Retina (tissue), 1 donor: Measurements from ENCODE around the gene SDK2.

Experiments used
- DNase-seq: peaks from one replicate; pipeline ENCODE4 v3.0.0-alpha.2; 2016

Gene SDK2

GRCh38 chr17:73644145-73645049, at the start of gene SDK2:
TSS of gene SDK2 (minus strand) at chr17:73644445. CDS start at chr17:73644088, 357 bp downstream.
- DNase-seq, result peak; percentile 76

GRCh38 chr17:73693071-73693470, 48.8 kb upstream of the SDK2 start:
- DNase-seq, result peak; percentile 33

GRCh38 chr17:73691321-73691766, 47.1 kb upstream of the SDK2 start:
- DNase-seq, result no peak

GRCh38 chr17:73690676-73691075, 46.4 kb upstream of the SDK2 start:
- no peak for DNase-seq

GRCh38 chr17:73689596-73690275, 45.5 kb upstream of the SDK2 start:
- no peak for DNase-seq

GRCh38 chr17:73686961-73687360, 42.7 kb upstream of the SDK2 start:
- no peak for DNase-seq

GRCh38 chr17:73686126-73686525, 41.9 kb upstream of the SDK2 start:
- no peak for DNase-seq

- DNase-seq, result no peak
These were observed 39.9 kb upstream of the SDK2 start for GRCh38 chr17:73684183-73684582.

- no peak for DNase-seq
These were observed 39.5 kb upstream of the SDK2 start for GRCh38 chr17:73683771-73684170.

- DNase-seq, result no peak
These were observed 37.7 kb upstream of the SDK2 start for GRCh38 chr17:73681946-73682345.

- DNase-seq, result no peak
These were observed 35.2 kb upstream of the SDK2 start for GRCh38 chr17:73679476-73679875.

- no peak for DNase-seq
These were observed 34.8 kb upstream of the SDK2 start for GRCh38 chr17:73678999-73679398.

- DNase-seq, result no peak
These were observed 25.5 kb upstream of the SDK2 start for GRCh38 chr17:73669771-73670170.

GRCh38 chr17:73667181-73667959, 23.1 kb upstream of the SDK2 start:
- no peak for DNase-seq

GRCh38 chr17:73663614-73664013, 19.4 kb upstream of the SDK2 start:
- DNase-seq, result no peak

- DNase-seq, result no peak
These were observed 16.1 kb upstream of the SDK2 start for GRCh38 chr17:73660366-73660765.

- no peak for DNase-seq
These were observed 14.7 kb upstream of the SDK2 start for GRCh38 chr17:73658821-73659515.

GRCh38 chr17:73657473-73658116, 13.3 kb upstream of the SDK2 start:
- no peak for DNase-seq

GRCh38 chr17:73654241-73654640, 10.0 kb upstream of the SDK2 start:
- DNase-seq, result no peak

GRCh38 chr17:73653810-73654209, 9.6 kb upstream of the SDK2 start:
- no peak for DNase-seq

- DNase-seq, result no peak
These were observed 8.7 kb upstream of the SDK2 start for GRCh38 chr17:73652886-73653480.
